Measurements from ENCODE around the gene TTLL11.

TTLL11 gene

DNA sequence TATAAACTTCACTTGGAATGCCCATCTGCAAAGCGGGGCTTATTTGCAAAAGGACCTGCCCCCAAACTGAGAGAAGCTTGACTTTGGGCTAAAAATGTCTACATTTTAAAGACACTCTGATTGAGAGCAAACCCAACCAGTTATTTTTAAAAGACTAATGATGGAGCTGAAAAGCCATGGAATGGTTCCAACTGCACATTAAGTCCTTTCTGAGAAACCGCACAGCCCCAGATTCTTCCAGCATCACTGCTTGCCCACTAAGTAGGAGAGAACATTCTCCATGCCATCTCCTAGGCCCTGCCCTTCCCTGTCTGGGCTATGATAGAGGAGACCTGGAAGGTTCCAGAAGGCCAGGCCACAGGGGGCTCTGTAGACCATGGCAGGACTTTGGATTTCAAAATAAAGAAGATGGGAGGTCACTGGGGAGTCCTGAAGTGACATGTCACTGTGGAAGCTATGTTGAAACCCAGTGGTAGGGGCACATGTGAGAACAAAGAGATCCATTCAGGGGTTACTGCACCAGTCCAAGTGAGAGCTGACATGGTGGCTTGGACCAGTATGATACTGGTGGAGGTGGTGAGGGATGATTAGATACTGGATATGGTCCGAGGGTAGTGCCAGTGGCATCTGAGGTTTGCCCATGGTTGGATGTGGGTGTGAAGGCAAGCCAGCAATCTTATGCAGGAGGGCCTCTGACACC, 262.5 kb downstream of the TTLL11 start:
- DNase-seq (ENCODE audit: low read depth): peak; percentile 35

DNA sequence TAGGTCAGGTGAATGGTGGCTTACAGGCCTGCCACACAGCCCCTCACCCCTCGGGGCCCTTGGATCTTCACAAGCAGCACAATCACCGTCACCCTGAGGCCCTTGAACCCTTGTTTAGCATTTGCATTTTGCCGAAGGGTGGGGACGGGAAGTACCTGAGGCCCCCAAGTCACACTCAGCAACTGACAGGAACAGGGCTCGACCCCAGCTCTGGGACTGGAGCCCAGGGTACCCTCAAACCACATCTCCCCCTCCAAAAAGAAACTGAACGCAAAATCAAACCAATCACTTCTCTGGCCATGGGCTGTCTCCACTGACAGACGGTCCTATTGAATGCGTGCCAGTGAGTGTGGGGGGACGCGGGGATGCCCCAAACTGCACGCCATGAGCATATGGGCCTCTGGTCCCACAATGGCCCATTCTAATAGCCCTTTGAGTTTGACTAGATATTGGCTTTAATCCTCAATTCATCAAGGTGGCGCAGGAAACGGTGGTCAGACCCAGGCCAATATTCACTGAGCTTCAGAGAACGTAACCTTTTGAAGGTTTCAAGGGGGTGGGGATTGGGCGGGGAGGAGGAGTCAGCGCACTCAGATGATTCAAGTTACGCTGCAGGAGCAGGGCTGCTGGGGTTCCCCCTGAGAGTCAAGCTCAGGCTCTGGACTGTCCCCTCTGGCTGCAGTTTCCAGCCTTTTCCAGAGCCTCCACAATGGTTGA, 265.7 kb downstream of the TTLL11 start:
- no peak for DNase-seq (ENCODE audit: low read depth)

DNA sequence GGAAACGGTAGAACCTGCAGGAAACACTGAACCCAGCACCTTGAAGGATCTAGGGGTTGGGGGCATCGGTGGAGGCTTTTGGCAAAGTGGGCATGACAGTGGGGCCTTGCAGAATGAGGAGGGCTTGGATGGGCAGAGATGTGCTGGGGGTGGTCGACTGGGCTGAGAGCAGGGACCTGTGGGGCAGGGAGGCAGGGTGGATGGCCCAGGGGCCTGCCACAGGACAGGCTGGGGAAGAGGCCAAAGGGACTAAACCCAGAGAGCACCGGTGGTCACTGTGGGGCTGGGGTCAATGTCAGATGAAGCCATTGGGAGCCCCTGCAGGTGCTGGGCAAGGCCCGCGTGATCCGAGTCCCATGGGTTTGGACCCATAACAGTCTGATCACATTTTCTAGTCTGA, 266.4 kb downstream of the TTLL11 start:
- no peak for DNase-seq (ENCODE audit: low read depth)

DNA sequence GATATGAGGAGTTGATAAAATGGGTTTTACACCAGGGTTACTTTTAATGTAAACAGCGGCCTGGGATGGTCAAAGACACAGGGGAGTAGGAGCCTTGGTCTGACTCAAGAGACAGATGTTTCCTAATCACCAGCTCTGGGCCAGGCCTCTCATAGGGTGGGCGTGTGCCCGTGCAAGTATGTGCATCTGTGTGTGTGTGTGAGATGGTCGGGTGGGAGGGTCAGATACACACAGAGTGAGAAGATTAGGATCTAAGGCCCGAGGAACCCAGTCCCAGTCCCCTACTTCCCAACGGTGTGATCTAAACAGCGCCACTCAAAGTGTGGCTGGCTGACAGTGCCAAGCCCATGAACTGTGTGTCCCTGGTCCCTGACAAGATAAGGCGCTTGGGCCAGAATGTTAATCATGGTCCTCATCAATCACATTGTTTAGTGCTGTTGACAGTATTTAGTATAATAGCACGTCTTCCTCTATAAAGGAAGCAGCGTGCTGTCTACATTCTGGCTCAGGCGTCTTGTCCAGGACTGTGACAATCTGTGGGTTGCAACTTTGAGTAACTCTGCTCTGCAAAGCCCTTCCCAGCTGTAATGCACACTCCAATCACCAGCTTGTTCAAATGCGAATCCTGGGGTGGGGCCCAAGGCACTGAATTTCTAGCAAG, 267.9 kb downstream of the TTLL11 start:
- DNase-seq (ENCODE audit: low read depth): peak; percentile 64

DNA sequence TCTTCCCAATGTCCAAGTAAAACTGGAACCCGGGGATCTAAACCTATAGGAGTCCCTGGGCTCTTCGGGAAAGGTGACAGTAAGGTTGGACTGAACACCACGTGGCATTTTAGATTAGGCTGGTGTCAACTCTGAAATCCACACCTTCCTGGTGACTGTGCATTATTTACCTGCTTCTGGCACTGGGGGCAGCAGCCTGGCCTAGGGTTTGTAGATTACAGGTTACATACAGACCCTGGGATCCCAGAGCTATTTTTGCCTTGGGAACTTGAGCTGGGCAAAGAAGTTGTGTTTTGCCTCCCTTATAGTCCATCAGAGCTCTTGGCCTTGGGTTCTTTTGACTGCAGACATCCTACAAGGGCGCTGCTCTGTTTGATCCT, 268.5 kb downstream of the TTLL11 start:
- no peak for DNase-seq (ENCODE audit: low read depth)

DNA sequence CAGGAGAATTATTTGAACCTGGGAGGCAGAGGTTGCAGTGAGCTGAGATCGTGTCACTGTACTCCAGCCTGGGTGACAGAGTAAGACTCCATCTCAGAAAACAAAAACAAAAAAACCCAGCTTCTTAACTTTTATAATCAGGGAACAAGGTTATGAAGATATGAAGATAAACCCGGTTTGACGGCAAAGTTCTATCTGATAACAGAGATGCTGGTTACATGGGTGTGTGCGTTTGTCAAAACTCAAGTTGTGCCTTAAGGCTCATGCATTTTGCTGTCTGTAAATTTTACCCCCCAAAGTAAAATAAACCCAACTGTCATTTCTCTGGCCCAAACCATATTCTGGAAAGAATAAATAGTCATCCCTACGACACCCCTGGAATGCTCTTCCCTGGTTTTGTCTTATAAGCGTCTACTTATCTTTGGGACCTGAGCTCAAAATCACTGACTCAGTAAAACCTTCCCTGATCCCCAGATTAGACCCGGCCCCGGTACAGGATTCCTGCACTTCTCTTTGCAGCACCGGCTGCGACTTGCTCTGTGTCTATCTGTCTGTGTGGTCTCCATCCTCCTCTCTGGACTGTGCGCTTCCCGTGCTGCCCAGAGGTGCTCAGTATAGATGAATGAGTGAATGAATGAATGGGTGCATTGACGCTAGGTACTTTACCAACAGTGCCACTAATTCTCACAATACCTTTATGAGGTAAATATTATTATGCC, 269.5 kb downstream of the TTLL11 start:
- DNase-seq (ENCODE audit: low read depth): no peak

DNA sequence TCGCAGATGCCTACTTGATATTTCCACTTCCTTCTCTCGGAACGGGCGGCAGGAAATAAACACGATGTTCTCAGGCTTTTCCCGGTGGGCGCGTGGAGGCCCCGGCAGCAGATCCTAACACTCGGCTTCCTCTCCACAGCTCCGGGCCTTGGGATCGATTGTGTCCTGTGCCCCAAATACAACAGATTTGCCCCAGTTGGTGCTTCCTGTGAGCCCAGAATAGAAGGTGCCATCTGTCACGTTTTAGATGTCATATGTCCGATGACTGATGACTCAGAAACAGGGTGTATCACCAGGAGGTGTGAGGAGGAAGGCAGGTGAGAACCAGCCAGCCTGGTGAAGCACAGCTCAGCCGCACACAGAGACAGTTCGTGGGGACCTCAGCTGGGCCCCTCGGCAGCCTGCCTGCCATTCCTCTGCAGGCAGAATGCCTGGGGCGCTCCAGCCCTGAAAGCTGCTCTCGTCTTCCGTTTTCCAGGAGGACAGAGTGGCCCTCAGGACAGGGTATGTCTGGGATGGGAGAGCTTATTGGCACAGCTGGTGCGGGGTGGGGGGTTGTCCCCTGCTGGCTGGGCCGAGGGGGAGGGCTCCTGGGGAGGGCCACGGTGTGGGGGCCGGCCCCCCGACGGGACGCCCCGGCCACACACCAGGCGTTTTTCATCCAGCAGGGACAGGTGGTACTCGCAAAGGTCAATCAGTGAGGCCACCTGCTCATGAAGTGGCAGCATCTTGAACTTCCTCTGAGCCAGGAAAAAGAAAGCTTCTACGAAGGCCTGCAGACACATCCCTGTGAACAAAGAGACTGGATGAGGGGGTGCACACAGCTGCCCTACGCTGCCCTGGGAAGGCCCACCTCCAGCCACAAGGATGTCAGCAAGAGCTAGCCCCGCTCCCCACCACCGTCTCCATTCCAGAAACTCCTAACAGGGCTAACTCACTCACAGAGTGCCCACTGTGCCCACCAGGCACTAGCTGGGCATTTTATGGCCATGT, 270.7 kb downstream of the TTLL11 start:
- DNase-seq (ENCODE audit: low read depth): no peak

DNA sequence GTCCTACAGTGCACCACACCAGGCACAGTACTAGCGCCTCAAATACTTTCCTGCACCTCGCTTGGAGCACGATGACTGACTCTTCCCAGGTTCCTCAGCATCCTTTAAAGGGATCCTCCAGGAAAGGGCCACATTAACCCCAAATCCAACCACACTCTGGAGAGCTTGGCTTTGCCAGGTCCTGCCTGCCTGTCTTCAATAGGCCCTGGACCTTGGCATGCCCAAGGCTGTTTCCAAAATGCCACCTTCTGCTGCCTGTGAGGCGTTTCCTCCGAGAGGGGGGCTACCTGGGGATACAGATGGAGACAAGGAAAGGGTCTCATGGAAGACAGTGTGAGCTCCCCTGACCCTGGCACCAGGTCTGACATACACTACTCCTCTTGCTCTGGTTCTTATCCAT, 271.8 kb downstream of the TTLL11 start:
- DNase-seq (ENCODE audit: low read depth): no peak

DNA sequence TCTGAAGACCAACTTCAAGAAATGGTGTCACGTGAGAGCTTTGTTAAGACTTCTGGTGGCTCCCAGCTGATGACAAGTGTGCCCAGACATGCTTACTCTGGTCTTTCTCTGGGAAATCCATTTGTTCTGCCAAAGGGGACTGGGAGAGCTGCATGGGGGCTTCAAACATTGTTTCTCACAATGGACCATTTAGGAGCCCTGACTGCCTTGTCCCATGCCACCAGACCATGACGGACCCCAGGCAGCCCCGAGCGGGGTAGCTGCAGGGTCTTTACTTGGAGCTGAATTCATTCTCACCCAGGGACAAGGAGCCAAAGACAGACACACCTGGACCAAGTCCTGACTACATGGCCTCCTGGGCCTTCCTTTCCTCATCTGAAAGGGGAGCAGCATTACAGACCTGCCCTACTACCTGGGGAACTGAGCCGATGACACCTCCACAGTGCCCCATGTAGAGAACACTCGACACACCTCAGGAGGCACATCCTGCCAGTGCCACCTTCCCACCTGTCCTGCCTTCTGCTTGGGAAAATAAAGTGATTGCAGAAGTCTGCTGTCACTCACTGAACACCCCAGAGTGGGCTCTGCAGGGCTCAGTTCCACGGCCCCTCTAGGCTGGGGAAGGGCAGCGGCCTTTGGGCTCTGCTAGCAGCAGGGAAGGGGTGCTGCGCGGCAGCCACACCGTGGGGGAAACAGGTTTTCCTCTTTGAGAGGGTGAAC, 272.7 kb downstream of the TTLL11 start:
- DNase-seq (ENCODE audit: low read depth): no peak

DNA sequence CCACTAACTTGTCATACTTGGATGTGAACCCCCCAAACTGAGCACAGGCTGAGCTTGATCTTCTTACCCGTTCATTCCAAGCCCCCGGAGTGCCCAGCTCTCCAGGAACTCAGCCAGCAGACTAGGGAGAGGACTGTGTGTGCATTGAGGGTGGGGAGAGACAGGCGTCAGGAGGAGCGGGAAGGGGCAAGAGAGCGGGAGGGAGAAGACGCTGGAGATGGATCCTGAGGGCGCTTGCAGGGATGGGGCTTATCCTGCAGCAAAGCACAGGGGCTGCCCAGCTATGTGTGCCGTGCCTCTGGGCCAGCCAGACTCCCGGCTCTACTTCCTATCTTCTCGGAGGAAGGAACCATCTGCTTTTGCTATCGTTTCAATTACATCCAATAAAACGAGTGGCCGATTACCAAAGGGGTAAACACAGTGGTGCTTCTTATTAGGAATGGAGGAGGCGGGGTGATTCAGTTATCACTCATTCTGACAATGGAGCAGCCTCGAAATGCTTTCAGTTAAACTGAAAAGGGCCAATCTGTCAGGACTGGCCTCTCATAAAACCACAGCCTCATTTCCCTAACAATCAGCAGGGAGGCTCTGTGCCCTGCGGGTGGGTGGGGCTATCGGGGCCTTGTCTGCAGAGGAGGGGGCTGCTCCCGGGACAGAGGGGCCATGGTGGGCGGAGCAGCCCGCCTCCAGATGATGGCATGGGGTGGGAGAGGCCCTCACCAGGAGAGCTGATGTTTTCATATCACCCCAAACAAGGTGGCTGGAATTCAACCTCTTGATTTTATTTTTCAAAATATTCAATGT, 273.5 kb downstream of the TTLL11 start:
- DNase-seq (ENCODE audit: low read depth): peak; percentile 8

DNA sequence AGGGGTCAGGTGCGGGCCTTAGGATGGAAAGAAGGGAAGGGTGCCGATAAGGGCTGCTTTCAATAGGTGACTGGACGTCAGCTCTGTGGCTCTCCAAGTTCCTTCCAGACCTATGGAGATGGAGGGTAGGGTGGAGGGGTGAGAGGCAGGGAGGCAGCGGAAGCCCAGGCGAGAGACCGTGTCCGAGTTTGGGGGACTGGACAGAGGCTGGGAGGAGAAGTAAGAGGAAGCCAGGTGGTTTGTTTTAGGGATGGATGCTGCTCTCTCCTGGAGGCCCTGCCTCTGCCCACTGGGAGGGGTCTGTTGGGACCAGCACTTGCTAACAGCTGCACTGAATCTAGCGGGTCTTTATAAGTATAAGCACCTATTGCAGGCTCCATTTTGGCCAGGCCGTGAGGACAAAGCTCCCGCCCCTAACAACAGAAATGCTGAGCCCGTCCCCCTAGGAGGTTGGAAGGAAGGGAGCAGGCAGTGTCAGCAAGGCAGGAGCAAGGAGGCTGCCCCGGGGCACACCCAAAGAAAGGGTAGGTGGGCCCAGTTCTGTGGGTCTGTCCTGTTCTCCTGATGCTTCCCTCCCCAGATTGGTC, 274.2 kb downstream of the TTLL11 start:
- no peak for DNase-seq (ENCODE audit: low read depth)

DNA sequence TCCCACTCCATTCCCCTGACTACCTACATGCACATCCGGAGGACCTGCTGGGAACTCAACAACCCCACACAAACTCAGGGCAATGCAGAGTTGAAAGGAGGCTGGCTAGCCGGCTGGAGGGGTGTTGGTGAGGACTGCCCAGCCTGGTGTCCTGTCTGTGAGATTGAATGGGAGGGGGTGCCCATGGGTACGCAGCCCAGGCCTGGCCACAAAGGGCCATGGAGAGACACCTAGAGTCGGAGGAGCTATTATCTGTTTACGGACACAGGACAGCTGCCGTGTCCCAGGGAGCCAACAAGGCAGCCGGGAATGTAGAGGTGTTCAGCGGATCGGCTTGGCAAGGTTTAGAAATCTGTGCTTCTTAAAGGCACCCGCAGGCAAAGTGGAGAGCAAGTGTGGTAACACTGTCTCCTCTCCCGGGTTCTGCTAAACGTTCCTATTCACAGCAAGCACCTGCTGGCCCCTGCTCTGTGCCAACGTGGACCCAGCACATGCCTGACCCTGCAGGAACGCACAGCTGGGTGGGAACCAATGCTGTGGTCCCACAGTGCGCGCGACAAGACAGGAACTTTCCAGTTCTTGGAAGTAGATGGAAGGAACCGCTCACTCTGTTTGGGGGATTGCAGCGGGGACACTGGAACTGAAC, 275.0 kb downstream of the TTLL11 start:
- DNase-seq (ENCODE audit: low read depth): no peak

DNA sequence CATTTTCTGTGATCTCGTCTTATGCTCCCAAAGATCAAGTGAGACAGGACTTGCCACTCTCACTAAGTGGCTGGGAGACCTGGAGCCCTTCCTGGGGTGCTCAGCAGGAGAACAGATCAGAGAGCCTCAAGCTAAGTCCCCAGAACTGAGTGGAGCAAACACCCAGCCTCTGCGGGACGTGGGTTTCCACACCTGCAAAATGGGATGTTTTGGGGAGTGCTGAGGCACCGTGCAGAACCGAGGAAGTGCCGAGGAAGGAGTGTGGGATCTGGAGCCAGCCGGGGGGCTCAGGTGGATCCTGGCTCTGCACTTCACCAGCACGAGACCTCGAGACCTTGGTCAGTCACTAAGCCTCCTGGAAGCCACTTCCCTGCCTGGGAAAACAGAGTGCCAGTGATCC, 275.6 kb downstream of the TTLL11 start:
- no peak for DNase-seq (ENCODE audit: low read depth)

DNA sequence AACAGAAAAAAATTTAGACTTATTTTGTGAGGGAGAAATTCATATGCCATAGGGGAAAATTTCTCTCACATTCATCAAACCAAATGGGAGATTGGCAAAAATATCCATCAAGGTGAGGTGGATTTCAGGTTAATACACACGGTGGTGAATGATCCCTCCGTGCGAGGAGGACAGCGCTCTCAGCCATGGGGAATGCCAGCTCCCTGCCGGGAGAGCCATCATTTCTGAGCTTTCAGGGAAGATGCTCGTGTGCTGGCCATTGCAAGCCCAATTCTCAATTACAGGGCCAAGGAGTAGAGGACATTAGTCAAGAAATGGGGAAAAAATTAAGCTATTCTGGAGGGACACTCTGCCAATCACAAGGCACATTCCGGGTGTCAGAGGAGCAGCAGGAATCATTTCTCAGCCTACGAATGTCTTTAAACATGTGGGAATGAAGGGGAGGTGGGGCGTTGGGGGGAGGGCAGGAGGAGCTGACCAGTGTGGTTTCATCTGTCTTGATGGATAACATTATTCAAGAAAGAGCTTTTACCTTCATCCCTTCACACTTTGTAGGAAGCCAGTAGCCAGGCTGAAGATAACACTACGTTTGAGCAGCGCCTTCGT, 276.2 kb downstream of the TTLL11 start:
- DNase-seq (ENCODE audit: low read depth): no peak

DNA sequence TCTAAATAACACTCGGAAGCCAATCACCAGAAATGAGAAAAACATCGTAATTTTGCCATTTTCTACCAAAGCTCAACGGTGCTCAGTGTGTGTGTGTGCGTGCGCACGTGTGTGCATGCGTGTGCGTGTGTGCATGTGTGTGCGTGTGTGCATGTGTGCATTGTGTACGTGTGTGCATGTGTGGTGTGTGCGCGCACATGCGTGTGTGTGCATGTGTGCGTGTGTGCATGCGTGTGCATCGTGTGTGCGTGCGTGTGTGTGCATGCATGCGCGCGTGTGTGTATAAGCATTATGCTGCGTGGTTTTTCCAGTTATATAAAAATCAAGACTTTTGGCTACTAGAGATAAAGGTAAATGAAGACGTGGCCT, 276.7 kb downstream of the TTLL11 start:
- DNase-seq (ENCODE audit: low read depth): no peak

DNA sequence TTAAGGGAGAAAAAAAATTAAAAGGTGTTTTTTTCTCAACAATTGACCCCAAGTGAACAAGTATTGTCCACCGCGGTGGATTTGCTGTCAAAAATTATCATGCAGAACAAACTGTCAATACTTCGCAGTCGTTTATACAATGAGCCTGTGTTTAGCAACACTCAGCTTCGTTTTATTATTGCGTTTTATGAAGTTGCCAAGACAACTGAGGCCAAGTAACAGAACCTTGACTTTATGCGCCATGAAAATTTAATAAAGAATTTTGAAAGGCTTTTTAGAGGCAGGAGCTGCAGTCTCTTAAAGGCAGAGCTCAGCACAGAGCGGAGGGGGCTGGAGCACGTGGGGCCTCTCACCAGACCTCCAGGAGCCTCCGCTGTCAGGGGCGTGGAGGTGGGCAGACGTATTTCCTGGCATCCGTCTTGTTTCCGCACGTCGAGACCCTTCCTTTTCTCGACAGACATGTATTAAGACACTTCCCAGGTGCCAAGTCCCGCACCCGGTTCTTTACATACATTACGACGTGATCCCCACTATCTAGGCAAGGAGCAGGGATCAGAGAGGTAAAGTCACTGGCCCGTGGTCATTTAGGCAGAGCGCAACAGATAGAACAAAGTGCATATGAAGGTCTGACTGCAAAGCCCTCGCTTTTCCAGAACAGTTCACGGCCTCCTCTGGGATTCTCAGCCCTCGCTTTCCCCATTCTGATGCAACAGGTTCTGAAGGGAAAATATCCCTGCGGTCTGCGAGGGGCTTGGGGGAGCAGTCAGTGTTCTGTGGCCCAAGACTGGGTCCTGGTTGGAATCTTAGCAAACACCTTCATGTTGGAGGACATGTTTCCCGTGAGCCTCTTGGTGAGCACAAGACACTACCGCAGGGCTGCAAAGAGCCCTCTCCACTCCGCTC, 277.3 kb downstream of the TTLL11 start:
- DNase-seq (ENCODE audit: low read depth): no peak

DNA sequence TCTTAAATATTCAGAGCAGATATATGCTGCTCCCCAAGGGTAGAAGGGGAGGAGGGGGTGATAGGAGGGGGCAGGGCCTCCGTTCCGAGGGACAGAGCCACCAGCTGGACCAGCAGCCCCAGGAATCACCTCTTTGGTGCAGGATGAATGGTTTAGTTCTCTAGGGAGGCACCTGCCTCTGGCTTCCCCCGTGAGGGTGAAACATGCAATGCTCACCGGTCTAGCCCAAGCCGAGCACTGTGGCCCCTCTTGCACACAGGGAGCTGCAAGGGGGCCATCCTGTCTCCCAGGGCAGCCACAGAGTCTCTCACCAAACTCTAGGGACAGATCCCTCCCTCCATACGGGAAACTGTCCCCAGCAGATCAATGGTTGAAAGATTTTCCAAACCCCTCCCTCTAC, 278.0 kb downstream of the TTLL11 start:
- no peak for DNase-seq (ENCODE audit: low read depth)

DNA sequence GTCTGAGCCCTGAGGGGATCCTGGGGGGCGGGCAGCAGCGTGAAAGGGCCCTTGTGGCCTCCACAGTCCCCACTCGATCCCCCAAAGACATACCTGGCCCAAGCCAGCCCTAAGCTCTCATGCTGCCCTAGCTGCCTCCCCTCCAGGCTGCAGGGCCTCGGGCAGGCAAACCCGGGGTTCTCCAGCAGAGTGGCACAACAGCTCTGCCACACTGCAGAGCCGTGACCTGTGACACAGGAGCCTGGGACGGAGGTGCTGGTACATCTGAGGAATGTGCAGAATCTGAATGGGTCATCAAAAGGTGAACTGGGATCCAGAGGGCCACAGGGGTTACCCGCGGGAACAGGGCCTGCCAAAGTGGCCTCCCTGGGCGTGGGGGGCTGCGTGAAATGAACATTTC, 278.5 kb downstream of the TTLL11 start:
- no peak for DNase-seq (ENCODE audit: low read depth)
